HCT116 (cell line): ENCODE results near the gene HAPLN1. TPM values are rescaled to one million over a fixed set of nuclear protein-coding genes. Genes with fewer than 3 reads are reported as not detected.

Experiments used
- ATAC-seq: fragments of 200-7000 bp; cut with Tn5 transposase; 2 replicates; pipeline ENCODE4 v1.9.1; 2020; ENCODE audit warnings: mild to moderate bottlenecking, moderate library complexity
- BruUV-seq: library from RNA; stranded (reverse); fragments of 400-500 nt; replicated peaks from 2 replicates; lab custom pipeline; 2021; lab: Mats Ljungman, UMichigan
- CTCF ChIA-PET: fragments of 300-600 bp; sonication (Branson Sonifier 250); formaldehyde crosslinking; loops from one replicate; lab custom pipeline; 2021; ENCODE audit warnings: antibody characterized with exemption; lab: Charles Lee
- POLR2A ChIA-PET: fragments of 300-600, 350-600 bp; sonication (Branson Sonifier 250); formaldehyde crosslinking; loops from one replicate; lab custom pipeline; 2021; ENCODE audit warnings: antibody characterized with exemption; lab: Charles Lee
- RAD21 ChIA-PET, 2 experiments: fragments of 300-600 bp; sonication (Branson Sonifier 250); formaldehyde crosslinking; loops; one replicate each; lab custom pipeline; 2023; ENCODE audit warnings: low total read pairs in 2 of 2; ENCODE audit not compliant: uncharacterized antibody in 2 of 2, unreplicated experiment in 2 of 2, low non-redundant PET in 1 of 2; lab: Charles Lee
- DNase-seq: peaks from one replicate; pipeline ENCODE4 v3.0.0-alpha.2; 2010; ENCODE audit warnings: low read depth, low spot score
- H2AFZ ChIP-seq: fragments of 200-600 bp; shearing (Covaris generic), sonication (generic); 2 replicates; pipeline ENCODE4 v1.6.1; 2017; ENCODE audit warnings: low read depth, mixed run types, mixed read lengths, antibody characterized with exemption, low read length; ENCODE audit not compliant: poor library complexity, severe bottlenecking
- H3K27ac ChIP-seq: 2 replicates; pipeline ENCODE4 v1.5.1; 2012; ENCODE audit warnings: low read depth, low read length
- H3K27me3 ChIP-seq: fragments of 200-600 bp; sonication (generic); 2 replicates; pipeline ENCODE4 v1.6.1; 2016; ENCODE audit warnings: mixed run types, low read length, mixed read lengths; ENCODE audit not compliant: insufficient read depth
- H3K36me3 ChIP-seq, 2 experiments: fragments of 200-500 bp in 1 of 2; fragments of 200-600 bp in 1 of 2; sonication (Bioruptor generic) in 1 of 2; sonication (generic) in 1 of 2; 2 replicates each; pipeline versions ENCODE4 v1.5.1 to v1.6.1; 2014 to 2016; ENCODE audit warnings: low read length in 2 of 2, inconsistent platforms in 1 of 2, mixed read lengths in 1 of 2, mixed run types in 1 of 2; ENCODE audit not compliant: insufficient read depth in 2 of 2, control insufficient read depth in 1 of 2
- H3K4me1 ChIP-seq, 2 experiments: fragments of 200-600 bp in 1 of 2; sonication (generic) in 1 of 2; 2 replicates each; pipeline versions ENCODE4 v1.5.1 to v1.6.1; 2012 to 2017; ENCODE audit warnings: low read length in 2 of 2, inconsistent platforms in 1 of 2, mild to moderate bottlenecking in 1 of 2, mixed read lengths in 1 of 2, mixed run types in 1 of 2, moderate library complexity in 1 of 2; ENCODE audit not compliant: insufficient read depth in 2 of 2, control insufficient read depth in 1 of 2
- H3K4me2 ChIP-seq: fragments of 200-600 bp; sonication (generic); 2 replicates; pipeline ENCODE4 v1.6.1; 2017; ENCODE audit warnings: mixed run types, low read length, mixed read lengths
- H3K4me3 ChIP-seq, 2 experiments: fragments of 200-600 bp in 1 of 2; sonication (generic) in 1 of 2; replicated peaks in 1 of 2; 2 replicates each; pipeline ENCODE4 v1.5.1; 2011 to 2016; ENCODE audit warnings: low read length in 2 of 2, control low read depth in 1 of 2, low read depth in 1 of 2, mild to moderate bottlenecking in 1 of 2, mixed read lengths in 1 of 2, mixed run types in 1 of 2
- H3K79me2 ChIP-seq: fragments of 200-600 bp; sonication (generic); 2 replicates; pipeline ENCODE4 v1.6.1; 2017; ENCODE audit warnings: mild to moderate bottlenecking, mixed run types, low read length, moderate library complexity, mixed read lengths; ENCODE audit not compliant: insufficient read depth
- H3K9ac ChIP-seq: fragments of 200-600 bp; sonication (generic); 2 replicates; pipeline ENCODE4 v1.6.1; 2016; ENCODE audit warnings: low read length, mixed read lengths
- H3K9me2 ChIP-seq: fragments of 200-600 bp; sonication (generic), shearing (Covaris generic); 2 replicates; pipeline ENCODE4 v1.6.1; 2017; ENCODE audit warnings: mixed run types, mild to moderate bottlenecking, moderate library complexity; ENCODE audit not compliant: insufficient read depth
- H3K9me3 ChIP-seq, 2 experiments: fragments of 200-500 bp in 1 of 2; fragments of 200-600 bp in 1 of 2; sonication (Bioruptor generic) in 1 of 2; sonication (generic) in 1 of 2; 2 replicates each; pipeline ENCODE4 v1.6.1; 2014 to 2017; ENCODE audit warnings: low read length in 2 of 2, mixed read lengths in 2 of 2, inconsistent platforms in 1 of 2, low read depth in 1 of 2, mild to moderate bottlenecking in 1 of 2, mixed run types in 1 of 2, moderate library complexity in 1 of 2; ENCODE audit not compliant: control insufficient read depth in 1 of 2, insufficient read depth in 1 of 2
- H4K20me1 ChIP-seq: fragments of 200-600 bp; sonication (generic), shearing (Covaris generic); 2 replicates; pipeline ENCODE4 v1.6.1; 2017; ENCODE audit warnings: mixed run types, mild to moderate bottlenecking, moderate library complexity; ENCODE audit not compliant: insufficient read depth
- ATF3 ChIP-seq: IDR thresholded peaks from 2 replicates; pipeline ENCODE4 v1.6.1; 2012
- CEBPB ChIP-seq: IDR thresholded peaks from 2 replicates; pipeline ENCODE4 v1.6.1; 2012; ENCODE audit warnings: low read depth
- EZH2phosphoT487 ChIP-seq: fragments of 200-600 bp; IDR thresholded peaks from 2 replicates; pipeline ENCODE4 v1.6.1; 2018; ENCODE audit warnings: antibody characterized with exemption, borderline replicate concordance
- JUND ChIP-seq: IDR thresholded peaks from 2 replicates; pipeline ENCODE4 v1.6.1; 2012
- POLR2AphosphoS5 ChIP-seq: IDR thresholded peaks from 2 replicates; pipeline ENCODE4 v1.6.1; 2011; ENCODE audit warnings: mild to moderate bottlenecking, low read depth, low read length, moderate library complexity
- SP1 ChIP-seq: IDR thresholded peaks from 2 replicates; pipeline ENCODE4 v1.6.1; 2012; ENCODE audit warnings: low read depth
- TCF7L2 ChIP-seq: IDR thresholded peaks from 2 replicates; pipeline ENCODE4 v1.7.0; 2011; ENCODE audit warnings: borderline replicate concordance, inconsistent platforms; ENCODE audit not compliant: insufficient read depth, insufficient read length; ENCODE audit errors: extremely low read depth
- ZBTB33 ChIP-seq: IDR thresholded peaks from 2 replicates; pipeline ENCODE4 v1.6.1; 2011; ENCODE audit warnings: mild to moderate bottlenecking, low read length, moderate library complexity; ENCODE audit not compliant: insufficient replicate concordance; ENCODE audit errors: extremely low read depth
- ZFX ChIP-seq: fragments of 450-650 bp; IDR thresholded peaks from 2 replicates; pipeline ENCODE4 v1.6.1; 2017
- ZNF274 ChIP-seq: fragments of 200-500 bp; sonication (Bioruptor generic); IDR thresholded peaks from 2 replicates; pipeline ENCODE4 v1.6.1; 2014; ENCODE audit warnings: mild to moderate bottlenecking, low read depth, low read length, inconsistent platforms
- intact Hi-C: fragments of 100-400 bp; cut with micrococcal nuclease; formaldehyde crosslinking; loops from 2 replicates; pipeline ENCODE4 v1.10.0; 2022
- total RNA-seq: library from RNA; stranded (reverse); gene quantifications from one replicate; pipeline ENCODE4 v1.2.1, GENCODE V29; 2021; ENCODE audit not compliant: unreplicated experiment
- TF ChIP-seq, protein P1 (sequence below): IDR thresholded peaks from 2 replicates; pipeline ENCODE4 v1.6.1; 2012; ENCODE audit warnings: low read depth
- TF ChIP-seq, protein P2 (sequence below): IDR thresholded peaks from 2 replicates; pipeline ENCODE4 v1.6.1; 2012

The HAPLN1 gene
- total RNA-seq, 1 experiment from 2014 or later = 0.05 TPM

DNA sequence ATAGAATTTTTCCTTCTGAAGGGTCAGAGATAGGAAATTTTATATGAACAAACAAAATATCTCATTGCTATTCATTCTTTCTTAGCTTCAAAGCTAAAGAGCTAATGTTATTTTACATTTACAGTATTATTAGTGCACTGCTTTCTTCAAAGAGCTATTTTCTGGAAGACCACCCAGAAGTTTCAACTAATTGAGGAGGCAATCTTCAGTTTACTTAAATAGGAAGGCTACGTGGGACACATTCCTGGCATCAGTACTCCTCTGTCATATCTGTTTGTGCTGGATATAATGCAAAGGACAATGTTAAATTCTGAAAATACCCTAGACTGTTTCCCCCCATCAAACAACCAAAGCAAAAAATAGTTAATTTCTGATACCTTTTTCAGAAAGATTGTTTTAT, 30.8 kb downstream of the HAPLN1 start (continued):
- TF ChIP-seq, protein P1, sequence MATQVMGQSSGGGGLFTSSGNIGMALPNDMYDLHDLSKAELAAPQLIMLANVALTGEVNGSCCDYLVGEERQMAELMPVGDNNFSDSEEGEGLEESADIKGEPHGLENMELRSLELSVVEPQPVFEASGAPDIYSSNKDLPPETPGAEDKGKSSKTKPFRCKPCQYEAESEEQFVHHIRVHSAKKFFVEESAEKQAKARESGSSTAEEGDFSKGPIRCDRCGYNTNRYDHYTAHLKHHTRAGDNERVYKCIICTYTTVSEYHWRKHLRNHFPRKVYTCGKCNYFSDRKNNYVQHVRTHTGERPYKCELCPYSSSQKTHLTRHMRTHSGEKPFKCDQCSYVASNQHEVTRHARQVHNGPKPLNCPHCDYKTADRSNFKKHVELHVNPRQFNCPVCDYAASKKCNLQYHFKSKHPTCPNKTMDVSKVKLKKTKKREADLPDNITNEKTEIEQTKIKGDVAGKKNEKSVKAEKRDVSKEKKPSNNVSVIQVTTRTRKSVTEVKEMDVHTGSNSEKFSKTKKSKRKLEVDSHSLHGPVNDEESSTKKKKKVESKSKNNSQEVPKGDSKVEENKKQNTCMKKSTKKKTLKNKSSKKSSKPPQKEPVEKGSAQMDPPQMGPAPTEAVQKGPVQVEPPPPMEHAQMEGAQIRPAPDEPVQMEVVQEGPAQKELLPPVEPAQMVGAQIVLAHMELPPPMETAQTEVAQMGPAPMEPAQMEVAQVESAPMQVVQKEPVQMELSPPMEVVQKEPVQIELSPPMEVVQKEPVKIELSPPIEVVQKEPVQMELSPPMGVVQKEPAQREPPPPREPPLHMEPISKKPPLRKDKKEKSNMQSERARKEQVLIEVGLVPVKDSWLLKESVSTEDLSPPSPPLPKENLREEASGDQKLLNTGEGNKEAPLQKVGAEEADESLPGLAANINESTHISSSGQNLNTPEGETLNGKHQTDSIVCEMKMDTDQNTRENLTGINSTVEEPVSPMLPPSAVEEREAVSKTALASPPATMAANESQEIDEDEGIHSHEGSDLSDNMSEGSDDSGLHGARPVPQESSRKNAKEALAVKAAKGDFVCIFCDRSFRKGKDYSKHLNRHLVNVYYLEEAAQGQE = no peak
- no peak for TF ChIP-seq ZFX
- no peak for TF ChIP-seq JUND
- TF ChIP-seq, protein P2, sequence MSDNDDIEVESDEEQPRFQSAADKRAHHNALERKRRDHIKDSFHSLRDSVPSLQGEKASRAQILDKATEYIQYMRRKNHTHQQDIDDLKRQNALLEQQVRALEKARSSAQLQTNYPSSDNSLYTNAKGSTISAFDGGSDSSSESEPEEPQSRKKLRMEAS = no peak
- no peak for TF ChIP-seq TCF7L2
- TF ChIP-seq SP1 = no peak
- TF ChIP-seq ZBTB33 = no peak
- TF ChIP-seq ZNF274 = no peak

- Histone ChIP-seq H3K36me3 (no peaks in the 10 kb centered on the region), H3K27ac (no peak overlapping the region), H3K9ac (no peak overlapping the region), H3K4me2 (no peak overlapping the region), H3K9me2 (no peaks in the 10 kb centered on the region), H3K4me1 (no peaks in the 10 kb centered on the region), H3K4me3 (no peak overlapping the region), H3K9me3 (no peaks in the 10 kb centered on the region), H2AFZ (no peak overlapping the region), H3K27me3 (no peaks in the 10 kb centered on the region), H4K20me1 (no peaks in the 10 kb centered on the region), H3K79me2 (no peaks in the 10 kb centered on the region)
- DNase-seq (no peak), ATAC-seq (no peak)
- no peak for TF ChIP-seq ZNF274
- no peak for TF ChIP-seq ATF3
- no peak for TF ChIP-seq EZH2phosphoT487
- TF ChIP-seq POLR2AphosphoS5 = no peak
- no peak for TF ChIP-seq CEBPB
- no TSS peak for BruUV-seq
- RAD21 ChIA-PET = no interaction called here
- CTCF ChIA-PET = no interaction called here
- POLR2A ChIA-PET = no interaction called here
- intact Hi-C loops = no loop called here
Measured at GRCh38 chr5:83688281-83688680, 32.4 kb downstream of the HAPLN1 start.
